GM12865 (cell line): ENCODE measurements around the gene CFAP119.

Source experiments
- DNase-seq: peaks from one replicate; pipeline ENCODE4 v3.0.0; 2010; ENCODE audit warnings: low read depth
- H3K4me3 ChIP-seq: 2 replicates; pipeline ENCODE4 v1.5.1; 2011; ENCODE audit warnings: mild to moderate bottlenecking, low read depth, low read length, control low read depth
- TF ChIP-seq, protein P1 (sequence below): IDR thresholded peaks from 2 replicates; pipeline ENCODE4 v1.5.1; 2011; ENCODE audit warnings: low read length, control low read depth, low read depth, inconsistent platforms; ENCODE audit not compliant: insufficient read depth; ENCODE audit errors: missing control alignments

CFAP119 gene

DNA sequence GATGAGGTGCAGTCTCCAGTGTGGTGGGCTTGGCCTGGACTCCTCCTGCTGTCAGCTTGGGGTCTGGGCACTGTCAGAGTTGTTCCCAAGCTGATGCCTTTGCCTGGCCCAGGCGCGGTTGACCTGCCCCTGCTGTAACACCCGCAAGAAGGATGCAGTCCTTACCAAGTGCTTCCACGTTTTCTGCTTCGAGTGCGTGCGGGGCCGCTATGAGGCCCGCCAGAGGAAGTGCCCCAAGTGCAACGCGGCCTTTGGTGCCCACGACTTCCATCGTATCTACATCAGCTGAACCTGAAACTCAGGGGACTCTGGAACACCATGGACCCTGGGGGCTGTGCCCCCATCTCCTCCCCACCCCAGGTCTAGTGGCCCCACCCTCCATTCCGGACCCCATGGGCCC, 12.0 kb upstream of the CFAP119 start:
- TF ChIP-seq, protein P1, sequence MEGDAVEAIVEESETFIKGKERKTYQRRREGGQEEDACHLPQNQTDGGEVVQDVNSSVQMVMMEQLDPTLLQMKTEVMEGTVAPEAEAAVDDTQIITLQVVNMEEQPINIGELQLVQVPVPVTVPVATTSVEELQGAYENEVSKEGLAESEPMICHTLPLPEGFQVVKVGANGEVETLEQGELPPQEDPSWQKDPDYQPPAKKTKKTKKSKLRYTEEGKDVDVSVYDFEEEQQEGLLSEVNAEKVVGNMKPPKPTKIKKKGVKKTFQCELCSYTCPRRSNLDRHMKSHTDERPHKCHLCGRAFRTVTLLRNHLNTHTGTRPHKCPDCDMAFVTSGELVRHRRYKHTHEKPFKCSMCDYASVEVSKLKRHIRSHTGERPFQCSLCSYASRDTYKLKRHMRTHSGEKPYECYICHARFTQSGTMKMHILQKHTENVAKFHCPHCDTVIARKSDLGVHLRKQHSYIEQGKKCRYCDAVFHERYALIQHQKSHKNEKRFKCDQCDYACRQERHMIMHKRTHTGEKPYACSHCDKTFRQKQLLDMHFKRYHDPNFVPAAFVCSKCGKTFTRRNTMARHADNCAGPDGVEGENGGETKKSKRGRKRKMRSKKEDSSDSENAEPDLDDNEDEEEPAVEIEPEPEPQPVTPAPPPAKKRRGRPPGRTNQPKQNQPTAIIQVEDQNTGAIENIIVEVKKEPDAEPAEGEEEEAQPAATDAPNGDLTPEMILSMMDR: no peak
- H3K4me3 ChIP-seq: no peak overlapping the region

DNA sequence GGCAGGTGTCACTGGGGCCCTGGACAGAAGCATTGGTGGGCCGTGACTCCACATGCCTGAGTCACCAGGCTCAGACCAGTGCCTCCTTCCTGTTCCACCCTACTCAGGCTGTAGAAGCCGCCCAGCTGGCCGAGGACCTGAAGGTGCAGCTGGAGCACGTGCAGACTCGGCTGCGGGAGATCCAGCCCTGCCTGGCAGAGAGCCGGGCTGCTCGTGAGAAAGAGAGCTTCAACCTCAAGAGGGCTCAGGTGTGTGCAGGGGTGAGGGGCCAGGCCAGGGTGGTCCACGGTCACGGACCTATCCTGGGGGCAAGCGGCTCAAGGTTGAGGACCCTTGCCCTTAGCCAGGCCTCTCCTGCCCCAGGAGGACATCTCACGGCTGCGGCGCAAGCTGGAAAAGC, 9.9 kb upstream of the CFAP119 start:
- TF ChIP-seq, protein P1: no peak
- no peak overlapping the region for H3K4me3 ChIP-seq
- DNase-seq: no peak

More for the DNA sequence above, 12.0 kb upstream of the CFAP119 start:
- DNase-seq: peak; percentile 1

DNA sequence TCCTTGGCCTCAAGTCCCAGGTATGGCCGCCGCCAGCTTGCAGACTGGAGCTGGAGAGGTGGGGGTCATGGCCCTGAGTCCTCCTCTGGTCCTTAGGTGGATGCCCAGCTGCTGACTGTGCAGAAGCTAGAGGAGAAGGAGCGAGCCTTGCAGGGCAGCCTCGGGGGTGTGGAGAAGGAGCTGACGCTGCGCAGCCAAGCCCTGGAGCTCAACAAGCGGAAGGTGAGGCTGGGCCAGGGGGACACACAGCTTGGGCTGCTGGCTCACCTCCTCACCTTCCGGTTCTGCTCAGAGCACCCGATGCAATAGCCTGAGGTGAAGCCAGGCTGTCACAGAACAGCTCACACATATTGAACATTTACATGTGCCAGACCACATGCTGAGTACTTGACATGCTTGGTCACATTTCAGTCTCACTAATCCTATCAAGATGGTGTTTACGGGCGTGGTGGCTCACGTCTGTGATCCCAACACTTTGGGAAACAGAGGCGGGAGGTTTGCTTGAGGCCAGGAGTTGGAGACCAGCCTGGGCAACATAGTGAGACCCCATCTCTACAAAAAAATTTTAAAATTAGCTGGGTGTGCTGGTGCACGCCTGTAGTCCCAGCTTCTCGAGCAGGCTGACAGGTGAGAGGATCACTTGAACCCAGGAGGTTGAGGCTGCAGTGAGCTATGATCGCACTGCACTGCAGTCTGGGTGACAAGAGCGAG, 7.7 kb upstream of the CFAP119 start:
- H3K4me3 ChIP-seq: no peak overlapping the region
- DNase-seq: peak; percentile 35
- TF ChIP-seq, protein P1: no peak

DNA sequence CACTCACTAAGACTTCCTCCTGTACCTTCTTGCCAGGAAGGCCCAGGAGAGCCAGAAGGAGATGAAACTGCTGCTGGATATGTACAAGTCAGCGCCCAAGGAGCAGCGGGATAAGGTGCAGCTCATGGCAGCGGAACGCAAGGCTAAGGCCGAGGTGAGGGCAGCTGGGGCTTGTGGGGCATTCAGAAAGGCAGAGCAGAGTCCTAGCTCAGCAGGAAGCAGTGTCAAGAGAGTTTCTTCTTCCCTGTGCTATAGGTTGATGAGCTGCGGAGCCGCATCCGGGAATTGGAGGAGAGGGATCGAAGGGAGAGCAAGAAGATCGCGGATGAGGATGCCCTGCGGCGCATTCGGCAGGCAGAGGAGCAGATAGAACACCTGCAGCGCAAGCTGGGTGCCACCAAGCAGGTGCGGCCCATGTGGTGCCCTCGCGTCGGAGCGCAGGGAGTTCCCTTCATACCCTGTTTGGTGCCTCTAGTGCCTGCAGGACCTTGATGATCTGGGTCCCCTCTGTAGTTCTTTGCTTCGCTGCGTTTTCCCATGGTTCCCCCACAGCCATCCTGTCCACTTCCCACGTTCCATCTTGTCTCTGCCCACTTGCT, 6.8 kb upstream of the CFAP119 start:
- no peak overlapping the region for H3K4me3 ChIP-seq
- TF ChIP-seq, protein P1: no peak
- no peak for DNase-seq

DNA sequence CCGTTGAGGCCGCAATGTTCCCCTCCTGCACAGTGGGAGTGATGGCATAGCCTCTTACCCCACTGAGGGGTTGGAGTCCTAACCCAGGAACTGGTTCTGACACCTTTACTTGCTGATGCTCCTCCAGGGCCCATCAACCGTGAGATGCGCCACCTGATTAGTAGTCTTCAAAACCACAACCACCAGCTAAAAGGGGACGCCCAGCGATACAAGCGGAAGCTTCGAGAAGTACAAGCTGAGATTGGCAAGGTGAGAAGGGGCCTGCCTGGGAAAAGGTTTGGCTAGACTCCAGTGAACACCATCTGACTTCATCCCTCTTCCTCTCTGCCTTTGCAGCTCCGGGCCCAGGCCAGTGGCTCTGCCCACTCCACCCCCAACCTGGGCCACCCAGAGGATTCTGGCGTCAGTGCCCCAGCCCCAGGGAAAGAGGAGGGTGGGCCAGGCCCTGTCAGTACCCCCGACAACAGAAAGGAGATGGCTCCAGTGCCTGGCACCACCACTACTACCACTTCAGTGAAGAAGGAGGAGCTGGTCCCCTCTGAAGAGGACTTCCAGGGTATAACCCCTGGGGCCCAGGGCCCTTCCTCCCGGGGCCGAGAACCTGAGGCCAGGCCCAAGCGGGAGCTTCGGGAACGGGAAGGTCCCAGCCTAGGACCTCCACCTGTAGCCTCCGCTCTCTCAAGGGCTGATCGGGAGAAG, 6.1 kb upstream of the CFAP119 start:
- H3K4me3 ChIP-seq: no peak overlapping the region
- DNase-seq: peak; percentile 56
- TF ChIP-seq, protein P1: no peak

DNA sequence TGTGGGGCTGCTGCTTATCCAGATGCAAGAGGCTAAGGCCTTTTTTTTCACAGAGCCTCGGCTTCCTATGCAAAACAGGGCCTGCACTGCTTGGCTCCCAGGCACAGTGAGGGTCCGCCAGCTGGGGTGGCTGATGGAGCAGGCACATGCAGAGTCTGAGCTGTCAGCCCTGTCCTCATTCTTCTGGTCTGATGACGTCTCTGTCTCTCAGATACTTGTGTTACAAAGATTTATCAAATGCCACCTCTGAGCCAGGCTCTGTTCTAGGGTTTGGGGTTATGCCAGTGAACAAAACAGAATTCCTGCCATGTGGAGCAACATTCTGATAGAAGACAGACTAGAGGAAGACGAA, 5.0 kb upstream of the CFAP119 start:
- DNase-seq: no peak
- no peak overlapping the region for H3K4me3 ChIP-seq
- TF ChIP-seq, protein P1: no peak
